ENCODE results near the gene CPED1.

DNA sequence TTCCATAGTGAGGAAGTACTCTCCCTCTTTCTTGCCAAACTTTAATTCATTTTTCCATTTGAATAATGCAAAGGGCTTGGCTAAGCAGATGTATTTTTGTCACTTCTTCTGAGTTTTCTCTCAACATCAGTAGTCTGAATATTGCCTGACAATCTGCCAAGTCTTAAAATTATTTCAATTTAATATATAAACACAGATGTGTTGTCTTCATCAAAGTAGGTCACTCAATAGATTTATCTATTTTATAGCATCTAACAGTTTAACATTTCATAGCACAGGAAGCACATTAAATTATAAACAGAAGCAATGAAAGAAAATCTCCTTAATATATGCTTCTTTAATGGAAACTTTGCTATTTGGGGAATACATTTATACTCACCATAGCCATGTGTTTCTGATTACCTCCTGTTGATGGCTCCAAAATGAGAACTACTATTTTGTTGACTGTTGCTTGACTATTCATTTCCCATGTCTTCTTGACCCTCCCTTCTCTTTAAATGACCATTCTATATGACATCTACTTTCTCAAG lies 4.5 kb downstream of the CPED1 start:
- TF ChIP-seq POLR2AphosphoS5 (IDR thresholded peaks at IDR 0.05; ENCODE audit: borderline replicate concordance, low read depth, low read length) = peak; percentile 83; the same call in 1 of the 2 replicates
- TF ChIP-seq EZH2 (IDR thresholded peaks at IDR 0.05) = no peak
- peak; percentile 87 for TF ChIP-seq FOXP2 (optimal IDR thresholded peaks at IDR 0.05; ENCODE audit: control extremely low read depth, extremely low read length, insufficient read depth)
